GM12878 (cell line): ENCODE measurements around the gene MGMT. TPM values are rescaled to one million over a fixed set of nuclear protein-coding genes. Genes with fewer than 3 reads are reported as not detected.

Experiments used
- ATAC-seq: fragments of 200-7000 bp; cut with Tn5 transposase; 3 replicates; pipeline ENCODE4 v1.9.1; 2020; ENCODE audit warnings: mild to moderate bottlenecking, moderate library complexity
- Bru-seq: library from RNA; stranded (reverse); fragments of 400-500 nt; gene quantifications from one replicate; lab custom pipeline; 2021; lab: Mats Ljungman, UMichigan
- BruChase-seq, 2 experiments: library from RNA; stranded (reverse); fragments of 400-500 nt; gene quantifications; one replicate each; lab custom pipeline; 2021; lab: Mats Ljungman, UMichigan
- BruUV-seq: library from RNA; stranded (reverse); fragments of 400-500 nt; replicated peaks from 2 replicates; lab custom pipeline; 2021; lab: Mats Ljungman, UMichigan
- CTCF ChIA-PET: fragments of 300-600 bp; sonication (Branson Sonifier 250); formaldehyde crosslinking; extraction: SDS; loops from one replicate; lab custom pipeline; 2021; ENCODE audit warnings: inconsistent platforms; lab: Yijun Ruan, JAX
- POLR2A ChIA-PET: fragments of 350-600 bp; formaldehyde crosslinking; extraction: SDS; loops from one replicate; lab custom pipeline; 2021; ENCODE audit warnings: inconsistent platforms; lab: Charles Lee
- RAD21 ChIA-PET: fragments of 300-600 bp; sonication (Branson Sonifier 250); formaldehyde crosslinking; loops from one replicate; lab custom pipeline; 2023; ENCODE audit warnings: antibody characterized with exemption; ENCODE audit not compliant: unreplicated experiment; lab: Charles Lee
- SMC1A ChIA-PET: fragments of 300-600 bp; sonication (Branson Sonifier 250); formaldehyde crosslinking; loops from one replicate; lab custom pipeline; 2023; ENCODE audit not compliant: unreplicated experiment, uncharacterized antibody; lab: Charles Lee
- DNase-seq: peaks from one replicate; pipeline ENCODE4 v3.0.0-alpha.2; 2011; ENCODE audit warnings: low read depth, low spot score
- FAIRE-seq: peaks from 3 replicates; lab custom pipeline; 2011; peaks lifted over from hg19 to GRCh38; lab: Jason Lieb, UNC
- H2AFZ ChIP-seq: 2 replicates; pipeline ENCODE4 v1.6.0; 2011; ENCODE audit warnings: low read depth, low read length, control low read depth; ENCODE audit not compliant: control insufficient read depth
- H3K27ac ChIP-seq: 2 replicates; pipeline ENCODE4 v1.5.1; 2011; ENCODE audit warnings: control low read depth; ENCODE audit not compliant: control insufficient read depth, insufficient read depth
- H3K27me3 ChIP-seq, 2 experiments: replicated peaks in 1 of 2; 2 replicates each; pipeline versions ENCODE4 v1.6.0 to v1.6.1; 2011; ENCODE audit warnings: low read length in 1 of 2; ENCODE audit not compliant: control insufficient read depth in 2 of 2, insufficient read depth in 2 of 2
- H3K36me3 ChIP-seq, 2 experiments: 2 replicates each; pipeline ENCODE4 v1.5.1; 2011; ENCODE audit warnings: low read length in 1 of 2; ENCODE audit not compliant: control insufficient read depth in 2 of 2, insufficient read depth in 2 of 2
- H3K4me1 ChIP-seq: 2 replicates; pipeline ENCODE4 v1.6.1; 2011; ENCODE audit warnings: mild to moderate bottlenecking, low read length, moderate library complexity, mixed read lengths; ENCODE audit not compliant: control insufficient read depth, insufficient read depth
- H3K4me2 ChIP-seq: 2 replicates; pipeline ENCODE4 v1.6.0; 2011; ENCODE audit warnings: control low read depth; ENCODE audit not compliant: control insufficient read depth, insufficient read depth
- H3K4me3 ChIP-seq: fragments of 200-600 bp; sonication (generic); 2 replicates; pipeline ENCODE4 v1.5.1; 2016
- H3K79me2 ChIP-seq: 2 replicates; pipeline ENCODE4 v1.6.0; 2011; ENCODE audit warnings: low read length; ENCODE audit not compliant: control insufficient read depth, insufficient read depth
- H3K9ac ChIP-seq: 2 replicates; pipeline ENCODE4 v1.8.0; 2011; ENCODE audit warnings: low read length, control low read depth, mixed read lengths; ENCODE audit not compliant: control insufficient read depth, insufficient read depth
- H3K9me3 ChIP-seq: replicated peaks from 3 replicates; pipeline ENCODE4 v1.5.1; 2011; ENCODE audit warnings: mild to moderate bottlenecking, low read length; ENCODE audit not compliant: control insufficient read depth, insufficient read depth
- H4K20me1 ChIP-seq: 2 replicates; pipeline ENCODE4 v1.6.0; 2011; ENCODE audit not compliant: control insufficient read depth, insufficient read depth
- E4F1 ChIP-seq: fragments of 450-650 bp; IDR thresholded peaks from 2 replicates; pipeline ENCODE4 v1.6.1; 2018; ENCODE audit warnings: borderline replicate concordance, mild to moderate bottlenecking; ENCODE audit not compliant: partially characterized antibody
- HCFC1 ChIP-seq: fragments of 150-350 bp; IDR thresholded peaks from 2 replicates; pipeline ENCODE4 v1.6.1; 2014; ENCODE audit warnings: low read length
- HSF1 ChIP-seq: fragments of 150-350 bp; IDR thresholded peaks from 2 replicates; pipeline ENCODE4 v1.6.1; 2014; ENCODE audit warnings: mild to moderate bottlenecking, low read depth, low read length
- IRF4 ChIP-seq: IDR thresholded peaks from 2 replicates; pipeline ENCODE4 v1.6.1; 2011; ENCODE audit warnings: low read depth, low read length
- MEF2B ChIP-seq: fragments of 450-650 bp; IDR thresholded peaks from 2 replicates; pipeline ENCODE4 v1.6.1; 2018; ENCODE audit warnings: mild to moderate bottlenecking, moderate library complexity; ENCODE audit not compliant: partially characterized antibody, poor library complexity, severe bottlenecking
- NFXL1 ChIP-seq: fragments of 450-650 bp; IDR thresholded peaks from 2 replicates; pipeline ENCODE4 v1.6.1; 2017; ENCODE audit warnings: antibody characterized with exemption, mild to moderate bottlenecking, borderline replicate concordance
- NFYA ChIP-seq: IDR thresholded peaks from 2 replicates; pipeline ENCODE4 v1.6.1; 2011; ENCODE audit warnings: low read depth, mild to moderate bottlenecking, low read length, improper control_type of control experiment, borderline replicate concordance
- PAX5 ChIP-seq: IDR thresholded peaks from 2 replicates; pipeline ENCODE4 v1.6.1; 2011; ENCODE audit warnings: low read depth, low read length, borderline replicate concordance
- RCOR1 ChIP-seq: conservative IDR thresholded peaks from 2 replicates; pipeline ENCODE4 v1.6.1; 2012; ENCODE audit warnings: low read depth, low read length, improper control_type of control experiment
- TAF1 ChIP-seq: IDR thresholded peaks from 2 replicates; pipeline ENCODE4 v1.6.1; 2011; ENCODE audit warnings: mild to moderate bottlenecking, low read depth, low read length, borderline replicate concordance
- TARDBP ChIP-seq: IDR thresholded peaks from 2 replicates; pipeline ENCODE4 v1.6.1; 2016; ENCODE audit warnings: borderline replicate concordance
- ZBTB4 ChIP-seq: fragments of 450-650 bp; formaldehyde crosslinking; IDR thresholded peaks from 2 replicates; pipeline ENCODE4 v1.4.0; 2022; ENCODE audit warnings: mild to moderate bottlenecking, moderate library complexity
- WGBS: methylation state at CpG from one replicate; pipeline ENCODE4 v1.1.6; 2016; ENCODE audit warnings: low lambda C conversion rate; ENCODE audit not compliant: insufficient replicate concordance, insufficient coverage; ENCODE audit errors: missing lambda C conversion rate; 5-methylcytosine and 5-hydroxymethylcytosine counted together
- in situ Hi-C: fragments of 300-500 bp; cut with MboI; formaldehyde crosslinking; loops from 9 replicates; pipeline ENCODE4 v1.14.3; 2018; ENCODE audit warnings: mixed read lengths
- intact Hi-C: fragments of 100-400 bp; cut with micrococcal nuclease; formaldehyde crosslinking; loops from one replicate; pipeline ENCODE4 v1.14.2; 2022; ENCODE audit not compliant: unreplicated experiment
- long read RNA-seq, 2 experiments: library from polyadenylated mRNA; unstranded; transcript quantifications; one replicate each; pipeline ENCODE4 v2.0.0, GENCODE V29; 2019 to 2020
- polyA minus RNA-seq, 3 experiments: library from RNA; depleted of rRNA, polyadenylated mRNA; stranded (reverse); fragments of >200 nt; gene quantifications; 2 replicates each; pipeline ENCODE4 v1.2.3, GENCODE V29; 2011
- polyA plus RNA-seq, 11 experiments: library from polyadenylated mRNA; depleted of rRNA in 4 of 11; unstranded in 6 of 11; stranded (reverse) in 5 of 11; fragments of >200 nt; fragmentation: Nextera tagmentation in 4 of 11; fragmentation: Illumina TruSeq in 1 of 11; extraction: Ambion mirVana in 4 of 11; extraction: Trizol in 1 of 11; gene quantifications; 1 replicate in 1 of 11; 2 replicates in 10 of 11; pipeline versions ENCODE4 v1.2.1 to v1.2.3, GENCODE V29; 2011 to 2016; ENCODE audit warnings: inconsistent platforms in 2 of 11, missing spikeins in 2 of 11, low read depth in 1 of 11
- total RNA-seq, 4 experiments: library from RNA; depleted of rRNA in 3 of 4; stranded (reverse); fragments of >200 nt in 3 of 4; fragmentation: Illumina TruSeq in 1 of 4; extraction: Trizol in 1 of 4; gene quantifications; 2 replicates each; pipeline versions ENCODE4 v1.2.1 to v1.2.3, GENCODE V29; 2013 to 2021

MGMT gene
- 5.2 and 5.3 TPM in 2 replicates for total RNA-seq (2013; cell fraction: nucleolus; rRNA removed)
- total RNA-seq (2014; rRNA removed) = 19.4 and 20.9 TPM in 2 replicates
- total RNA-seq (2014; rRNA removed; fragmentation: Illumina TruSeq; extraction: Trizol) = 9.4 and 9.7 TPM in 2 replicates
- 16.5 and 16.9 TPM in 2 replicates for total RNA-seq (2021)
- polyA plus RNA-seq (2011; ENCODE audit: low read depth) = 7.9 TPM
- polyA plus RNA-seq (2011; rRNA removed) = 0.09 and 0.16 TPM in 2 replicates
- polyA plus RNA-seq (2011; cell fraction: cytosol; rRNA removed) = 0.30 and 0.48 TPM in 2 replicates
- polyA plus RNA-seq (2011; cell fraction: nucleus; rRNA removed) = 0.25 and 0.37 TPM in 2 replicates
- 12.6 and 16.5 TPM in 2 replicates for polyA plus RNA-seq (2012)
- polyA plus RNA-seq (2014; fragmentation: Illumina TruSeq; extraction: Trizol) = 0.89 and 5.6 TPM in 2 replicates
- polyA plus RNA-seq (2014; fragmentation: Nextera tagmentation; extraction: Ambion mirVana) = 1 to 10 TPM; 1.7 to 4.1 TPM
- polyA plus RNA-seq (2014; rRNA removed) = 20.9 and 21.9 TPM in 2 replicates
- 10 to 100 TPM; 21.9 to 24.2 TPM for polyA plus RNA-seq (2016; fragmentation: Nextera tagmentation; extraction: Ambion mirVana)
- polyA minus RNA-seq (2011; rRNA and poly(A)+ RNA removed) = 0.10 TPM in 1 of 2 replicates, not detected in the other
- polyA minus RNA-seq (2011; cell fraction: cytosol; rRNA and poly(A)+ RNA removed) = 0.73 TPM in 1 of 2 replicates, not detected in the other
- 0.38 TPM in 1 of 2 replicates, not detected in the other for polyA minus RNA-seq (2011; cell fraction: nucleus; rRNA and poly(A)+ RNA removed)
- Bru-seq, nascent RNA = percentile 50 among the genes with signal in this experiment
- percentile 45 among the genes with signal in this experiment for BruChase-seq, experiment 1, labeled RNA remaining after a 6-hour chase
- percentile 47 among the genes with signal in this experiment for BruChase-seq, experiment 2, labeled RNA remaining after a 2-hour chase
- long read RNA-seq, experiment 1 = 0 reads
- long read RNA-seq, experiment 2, partial matches to known transcripts = 0 of 1 reads
- long read RNA-seq, experiment 2, other reads (novel, unspliced or antisense) = 1 of 1 reads

GRCh38 chr10:129466703-129467358 is at the start of gene MGMT:
Gene MGMT (plus strand): TSS chr10:129467241.
- no peaks in the 10 kb centered on the region for H3K27me3 ChIP-seq
- BruUV-seq = no TSS peak
- ATAC-seq = peak; percentile 96
- TF ChIP-seq MEF2B (no peak), ZBTB4 (CRISPR knock-in tag) (no peak), E4F1 (peak; percentile 58), TAF1 (peak; percentile 72; the same call in 1 of the 2 replicates), PAX5 (peak; percentile 6; the same call in 1 of the 2 replicates), TARDBP (no peak), IRF4 (no peak), RCOR1 (no peak), HCFC1 (no peak), NFXL1 (no peak), NFYA (no peak), HSF1 (no peak)

More at GRCh38 chr10:129466703-129467358, at the start of gene MGMT:
- under 1% methylated on average over 61 of the region's 85 CpGs for WGBS
- H3K4me1 ChIP-seq = peaks cover 11% of the 10 kb centered on the region
- peak within 1 kb of the TSS; percentile 89 for H3K9ac ChIP-seq
- H4K20me1 ChIP-seq = no peaks in the 10 kb centered on the region
- H3K4me3 ChIP-seq = peak within 1 kb of the TSS; percentile 89
- ChIA-PET CTCF (no interaction called here), POLR2A (no interaction called here), RAD21 (no interaction called here), SMC1A (no interaction called here)
- peak within 1 kb of the TSS; percentile 96 for H3K4me2 ChIP-seq
- H3K36me3 ChIP-seq = no peaks in the 10 kb centered on the region
- H3K27ac ChIP-seq = peak within 1 kb of the TSS; percentile 76
- intact Hi-C loops (loop anchor here (5.0 kb wide), 1 partner anchor 135 kb away; no protein-coding TSS in a partner anchor), in situ Hi-C loops (loop anchor here (10.0 kb wide), 1 partner anchor 648 kb away; the partner anchor contains the start of gene C10orf143)
- H2AFZ ChIP-seq = peak within 1 kb of the TSS; percentile 96
- H3K9me3 ChIP-seq = no peaks in the 10 kb centered on the region
- FAIRE-seq = peak; percentile 38
- DNase-seq = peak; percentile 25
- H3K79me2 ChIP-seq = peaks cover 9% of the 10 kb centered on the region
